GM12878 (cell line): ENCODE results near the gene EPB42. TPM values are rescaled to one million over a fixed set of nuclear protein-coding genes. Genes with fewer than 3 reads are reported as not detected.

Experiments used
- ETV6 ChIP-seq, 2 experiments: fragments of 450-650 bp in 1 of 2; IDR thresholded peaks in 1 of 2; conservative IDR thresholded peaks in 1 of 2; 2 replicates each; pipeline ENCODE4 v1.6.1; 2014; ENCODE audit warnings: antibody characterized with exemption in 1 of 2, borderline replicate concordance in 1 of 2, low read depth in 1 of 2, mild to moderate bottlenecking in 1 of 2, moderate library complexity in 1 of 2
- GABPA ChIP-seq: IDR thresholded peaks from 2 replicates; pipeline ENCODE4 v1.6.1; 2014; ENCODE audit warnings: antibody characterized with exemption, low read depth, mild to moderate bottlenecking, inconsistent platforms
- KLF5 ChIP-seq: fragments of 450-650 bp; IDR thresholded peaks from 2 replicates; pipeline ENCODE4 v1.6.1; 2014; ENCODE audit warnings: mild to moderate bottlenecking; ENCODE audit not compliant: partially characterized antibody
- MXI1 ChIP-seq: fragments of 150-350 bp; IDR thresholded peaks from 2 replicates; pipeline ENCODE4 v1.6.1; 2011; ENCODE audit warnings: low read depth, mild to moderate bottlenecking, inconsistent platforms, low read length, improper control_type of control experiment
- NR2C2 ChIP-seq: IDR thresholded peaks from 2 replicates; pipeline ENCODE4 v1.6.1; 2011; ENCODE audit warnings: borderline replicate concordance, low read depth; ENCODE audit not compliant: control insufficient read depth, insufficient read length
- SMARCA5 ChIP-seq: fragments of 450-650 bp; IDR thresholded peaks from 2 replicates; pipeline ENCODE4 v1.6.1; 2017; ENCODE audit warnings: mild to moderate bottlenecking
- SREBF1 ChIP-seq: IDR thresholded peaks from 2 replicates; pipeline ENCODE4 v1.6.1; 2012; ENCODE audit warnings: mild to moderate bottlenecking, low read length
- ZNF274 ChIP-seq: IDR thresholded peaks from one replicate; pipeline ENCODE4 v1.8.0; 2011; ENCODE audit not compliant: insufficient read length, insufficient read depth
- polyA plus RNA-seq, 11 experiments: library from polyadenylated mRNA; depleted of rRNA in 4 of 11; unstranded in 6 of 11; stranded (reverse) in 5 of 11; fragments of >200 nt; fragmentation: Nextera tagmentation in 4 of 11; fragmentation: Illumina TruSeq in 1 of 11; extraction: Ambion mirVana in 4 of 11; extraction: Trizol in 1 of 11; gene quantifications; 1 replicate in 1 of 11; 2 replicates in 10 of 11; pipeline versions ENCODE4 v1.2.1 to v1.2.3, GENCODE V29; 2011 to 2016; ENCODE audit warnings: inconsistent platforms in 2 of 11, missing spikeins in 2 of 11, low read depth in 1 of 11
- total RNA-seq, 4 experiments: library from RNA; depleted of rRNA in 3 of 4; stranded (reverse); fragments of >200 nt in 3 of 4; fragmentation: Illumina TruSeq in 1 of 4; extraction: Trizol in 1 of 4; gene quantifications; 2 replicates each; pipeline versions ENCODE4 v1.2.1 to v1.2.3, GENCODE V29; 2013 to 2021
- TF ChIP-seq, protein P1 (sequence below): IDR thresholded peaks from 2 replicates; pipeline ENCODE4 v1.6.1; 2012; ENCODE audit warnings: improper control_type of control experiment, low read depth, low read length; ENCODE audit not compliant: insufficient replicate concordance
- TF ChIP-seq, protein P2 (sequence below): IDR thresholded peaks from 2 replicates; pipeline ENCODE4 v1.6.1; 2011; ENCODE audit warnings: mild to moderate bottlenecking, low read depth, low read length, moderate library complexity; ENCODE audit not compliant: insufficient replicate concordance
- TF ChIP-seq, protein P3 (sequence below): fragments of 450-650 bp; IDR thresholded peaks from 2 replicates; pipeline ENCODE4 v1.6.1; 2017; ENCODE audit warnings: mild to moderate bottlenecking
- TF ChIP-seq, protein P4 (sequence below): fragments of 450-650 bp; formaldehyde crosslinking; IDR thresholded peaks from 2 replicates; pipeline ENCODE4 v1.4.0; 2022; ENCODE audit warnings: mild to moderate bottlenecking, moderate library complexity

EPB42 gene
- total and polyA plus RNA-seq, 10 of the 15 experiments (the other 5 are each of a cell fraction or from before 2014, with no cell fraction given): not detected

DNA sequence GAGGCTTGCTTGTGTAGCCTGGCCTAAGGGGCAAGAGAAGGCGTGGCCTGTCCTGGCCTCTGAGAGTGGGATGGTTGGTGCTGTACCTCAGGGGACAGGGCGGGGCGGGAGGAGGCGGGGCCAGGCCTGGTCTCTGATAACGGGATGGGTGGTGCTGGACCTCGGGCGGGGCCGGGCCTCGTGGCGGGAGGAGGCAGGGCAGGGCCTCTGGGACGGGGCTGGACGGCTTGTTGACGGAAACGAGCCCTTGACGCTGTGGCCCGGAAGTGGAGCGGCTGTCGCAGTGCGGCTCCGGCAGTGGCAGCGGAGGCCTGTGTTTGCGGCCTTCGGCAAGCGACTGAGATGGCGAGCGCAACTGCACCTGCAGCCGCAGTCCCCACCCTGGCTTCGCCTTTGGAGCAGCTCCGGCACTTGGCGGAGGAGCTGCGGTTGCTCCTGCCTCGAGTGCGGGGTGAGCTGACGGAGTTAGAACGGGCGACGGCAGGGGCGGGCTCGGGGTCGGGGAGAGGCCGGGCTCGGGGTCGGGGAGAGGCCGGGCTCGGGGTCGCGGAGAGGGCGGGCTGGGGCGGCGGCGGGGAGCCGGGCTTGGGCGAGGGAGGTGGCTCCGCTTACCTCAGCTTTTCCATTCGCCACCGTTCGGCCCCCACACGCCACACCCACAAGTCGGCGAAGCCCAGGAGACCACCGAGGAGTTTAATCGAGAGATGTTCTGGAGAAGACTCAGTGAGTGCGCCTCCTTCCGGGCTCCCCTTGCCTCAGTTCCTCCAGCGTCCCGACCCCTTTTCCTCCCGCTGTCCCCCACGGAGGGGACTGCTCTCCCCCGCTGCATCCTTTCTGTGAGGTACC is 35.4 kb downstream of the EPB42 start, which contains the start of gene CCNDBP1 (continued):
- TF ChIP-seq, protein P1, sequence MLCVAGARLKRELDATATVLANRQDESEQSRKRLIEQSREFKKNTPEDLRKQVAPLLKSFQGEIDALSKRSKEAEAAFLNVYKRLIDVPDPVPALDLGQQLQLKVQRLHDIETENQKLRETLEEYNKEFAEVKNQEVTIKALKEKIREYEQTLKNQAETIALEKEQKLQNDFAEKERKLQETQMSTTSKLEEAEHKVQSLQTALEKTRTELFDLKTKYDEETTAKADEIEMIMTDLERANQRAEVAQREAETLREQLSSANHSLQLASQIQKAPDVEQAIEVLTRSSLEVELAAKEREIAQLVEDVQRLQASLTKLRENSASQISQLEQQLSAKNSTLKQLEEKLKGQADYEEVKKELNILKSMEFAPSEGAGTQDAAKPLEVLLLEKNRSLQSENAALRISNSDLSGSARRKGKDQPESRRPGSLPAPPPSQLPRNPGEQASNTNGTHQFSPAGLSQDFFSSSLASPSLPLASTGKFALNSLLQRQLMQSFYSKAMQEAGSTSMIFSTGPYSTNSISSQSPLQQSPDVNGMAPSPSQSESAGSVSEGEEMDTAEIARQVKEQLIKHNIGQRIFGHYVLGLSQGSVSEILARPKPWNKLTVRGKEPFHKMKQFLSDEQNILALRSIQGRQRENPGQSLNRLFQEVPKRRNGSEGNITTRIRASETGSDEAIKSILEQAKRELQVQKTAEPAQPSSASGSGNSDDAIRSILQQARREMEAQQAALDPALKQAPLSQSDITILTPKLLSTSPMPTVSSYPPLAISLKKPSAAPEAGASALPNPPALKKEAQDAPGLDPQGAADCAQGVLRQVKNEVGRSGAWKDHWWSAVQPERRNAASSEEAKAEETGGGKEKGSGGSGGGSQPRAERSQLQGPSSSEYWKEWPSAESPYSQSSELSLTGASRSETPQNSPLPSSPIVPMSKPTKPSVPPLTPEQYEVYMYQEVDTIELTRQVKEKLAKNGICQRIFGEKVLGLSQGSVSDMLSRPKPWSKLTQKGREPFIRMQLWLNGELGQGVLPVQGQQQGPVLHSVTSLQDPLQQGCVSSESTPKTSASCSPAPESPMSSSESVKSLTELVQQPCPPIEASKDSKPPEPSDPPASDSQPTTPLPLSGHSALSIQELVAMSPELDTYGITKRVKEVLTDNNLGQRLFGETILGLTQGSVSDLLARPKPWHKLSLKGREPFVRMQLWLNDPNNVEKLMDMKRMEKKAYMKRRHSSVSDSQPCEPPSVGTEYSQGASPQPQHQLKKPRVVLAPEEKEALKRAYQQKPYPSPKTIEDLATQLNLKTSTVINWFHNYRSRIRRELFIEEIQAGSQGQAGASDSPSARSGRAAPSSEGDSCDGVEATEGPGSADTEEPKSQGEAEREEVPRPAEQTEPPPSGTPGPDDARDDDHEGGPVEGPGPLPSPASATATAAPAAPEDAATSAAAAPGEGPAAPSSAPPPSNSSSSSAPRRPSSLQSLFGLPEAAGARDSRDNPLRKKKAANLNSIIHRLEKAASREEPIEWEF: no peak
- TF ChIP-seq GABPA: peak; percentile 69
- TF ChIP-seq, protein P2, sequence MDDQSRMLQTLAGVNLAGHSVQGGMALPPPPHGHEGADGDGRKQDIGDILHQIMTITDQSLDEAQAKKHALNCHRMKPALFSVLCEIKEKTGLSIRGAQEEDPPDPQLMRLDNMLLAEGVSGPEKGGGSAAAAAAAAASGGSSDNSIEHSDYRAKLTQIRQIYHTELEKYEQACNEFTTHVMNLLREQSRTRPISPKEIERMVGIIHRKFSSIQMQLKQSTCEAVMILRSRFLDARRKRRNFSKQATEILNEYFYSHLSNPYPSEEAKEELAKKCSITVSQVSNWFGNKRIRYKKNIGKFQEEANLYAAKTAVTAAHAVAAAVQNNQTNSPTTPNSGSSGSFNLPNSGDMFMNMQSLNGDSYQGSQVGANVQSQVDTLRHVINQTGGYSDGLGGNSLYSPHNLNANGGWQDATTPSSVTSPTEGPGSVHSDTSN: peak; percentile 12
- no peak for TF ChIP-seq ZNF274
- TF ChIP-seq, protein P3, sequence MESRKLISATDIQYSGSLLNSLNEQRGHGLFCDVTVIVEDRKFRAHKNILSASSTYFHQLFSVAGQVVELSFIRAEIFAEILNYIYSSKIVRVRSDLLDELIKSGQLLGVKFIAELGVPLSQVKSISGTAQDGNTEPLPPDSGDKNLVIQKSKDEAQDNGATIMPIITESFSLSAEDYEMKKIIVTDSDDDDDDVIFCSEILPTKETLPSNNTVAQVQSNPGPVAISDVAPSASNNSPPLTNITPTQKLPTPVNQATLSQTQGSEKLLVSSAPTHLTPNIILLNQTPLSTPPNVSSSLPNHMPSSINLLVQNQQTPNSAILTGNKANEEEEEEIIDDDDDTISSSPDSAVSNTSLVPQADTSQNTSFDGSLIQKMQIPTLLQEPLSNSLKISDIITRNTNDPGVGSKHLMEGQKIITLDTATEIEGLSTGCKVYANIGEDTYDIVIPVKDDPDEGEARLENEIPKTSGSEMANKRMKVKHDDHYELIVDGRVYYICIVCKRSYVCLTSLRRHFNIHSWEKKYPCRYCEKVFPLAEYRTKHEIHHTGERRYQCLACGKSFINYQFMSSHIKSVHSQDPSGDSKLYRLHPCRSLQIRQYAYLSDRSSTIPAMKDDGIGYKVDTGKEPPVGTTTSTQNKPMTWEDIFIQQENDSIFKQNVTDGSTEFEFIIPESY: no peak
- peak; percentile 88 for TF ChIP-seq MXI1
- no peak for TF ChIP-seq ETV6 (conservative IDR thresholded peaks at IDR 0.05 in 1 of 2, IDR thresholded peaks at IDR 0.05 in 1 of 2; ENCODE audit: borderline replicate concordance in 1 of 2, low read depth in 1 of 2)
- TF ChIP-seq KLF5: peak; percentile 92
- no peak for TF ChIP-seq SREBF1
- TF ChIP-seq SMARCA5: peak; percentile 36; the same call in 1 of the 2 replicates
- no peak for TF ChIP-seq NR2C2
- TF ChIP-seq, protein P4, sequence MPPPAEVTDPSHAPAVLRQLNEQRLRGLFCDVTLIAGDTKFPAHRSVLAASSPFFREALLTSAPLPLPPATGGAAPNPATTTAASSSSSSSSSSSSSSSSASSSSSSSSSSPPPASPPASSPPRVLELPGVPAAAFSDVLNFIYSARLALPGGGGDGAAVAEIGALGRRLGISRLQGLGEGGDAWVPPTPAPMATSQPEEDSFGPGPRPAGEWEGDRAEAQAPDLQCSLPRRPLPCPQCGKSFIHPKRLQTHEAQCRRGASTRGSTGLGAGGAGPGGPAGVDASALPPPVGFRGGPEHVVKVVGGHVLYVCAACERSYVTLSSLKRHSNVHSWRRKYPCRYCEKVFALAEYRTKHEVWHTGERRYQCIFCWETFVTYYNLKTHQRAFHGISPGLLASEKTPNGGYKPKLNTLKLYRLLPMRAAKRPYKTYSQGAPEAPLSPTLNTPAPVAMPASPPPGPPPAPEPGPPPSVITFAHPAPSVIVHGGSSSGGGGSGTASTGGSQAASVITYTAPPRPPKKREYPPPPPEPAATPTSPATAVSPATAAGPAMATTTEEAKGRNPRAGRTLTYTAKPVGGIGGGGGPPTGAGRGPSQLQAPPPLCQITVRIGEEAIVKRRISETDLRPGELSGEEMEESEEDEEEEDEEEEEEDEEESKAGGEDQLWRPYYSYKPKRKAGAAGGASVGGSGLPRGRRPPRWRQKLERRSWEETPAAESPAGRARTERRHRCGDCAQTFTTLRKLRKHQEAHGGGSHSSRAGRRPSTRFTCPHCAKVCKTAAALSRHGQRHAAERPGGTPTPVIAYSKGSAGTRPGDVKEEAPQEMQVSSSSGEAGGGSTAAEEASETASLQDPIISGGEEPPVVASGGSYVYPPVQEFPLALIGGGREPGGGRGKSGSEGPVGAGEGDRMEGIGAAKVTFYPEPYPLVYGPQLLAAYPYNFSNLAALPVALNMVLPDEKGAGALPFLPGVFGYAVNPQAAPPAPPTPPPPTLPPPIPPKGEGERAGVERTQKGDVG (CRISPR knock-in tag): no peak
